Stomach (tissue), 9 donors: ENCODE data around the gene MED13L. TPM values are rescaled to one million over a fixed set of nuclear protein-coding genes. Genes with fewer than 3 reads are reported as not detected.

ENCODE experiments used
- DNase-seq, 2 donors: peaks; one replicate each; pipeline versions ENCODE4 v3.0.0 to v3.0.0-alpha.2; 2013 to 2019
- H3K27ac ChIP-seq, 5 donors: fragments of 200-600 bp in 4 of 5; sonication (generic) in 4 of 5; one replicate each; pipeline ENCODE4 v1.5.1; 2013 to 2019; ENCODE audit warnings: mild to moderate bottlenecking in 1 of 5, moderate library complexity in 1 of 5
- H3K27me3 ChIP-seq, 3 donors: fragments of 200-600 bp; sonication (generic); one replicate each; pipeline ENCODE4 v1.5.1; 2017 to 2019; ENCODE audit warnings: mixed run types in 1 of 3
- H3K36me3 ChIP-seq, 4 donors: fragments of 200-600 bp; sonication (generic); 1 replicate in 3 of 4; 2 replicates in 1 of 4; pipeline ENCODE4 v1.5.1; 2016 to 2019
- H3K4me1 ChIP-seq, 4 donors: fragments of 200-600 bp; sonication (generic); one replicate each; pipeline ENCODE4 v1.5.1; 2016 to 2019
- H3K4me3 ChIP-seq, 4 donors: fragments of 200-600 bp; sonication (generic) in 3 of 4; one replicate each; pipeline ENCODE4 v1.5.1; 2016 to 2019; ENCODE audit warnings: mild to moderate bottlenecking in 1 of 4
- H3K9me3 ChIP-seq, 4 donors: fragments of 200-600 bp; sonication (generic); one replicate each; pipeline ENCODE4 v1.5.1; 2016 to 2019
- CTCF ChIP-seq, 7 experiments: fragments of 450-650 bp in 4 of 7; fragments of 200-600 bp in 3 of 7; sonication (generic) in 3 of 7; IDR thresholded peaks; one replicate each; pipeline ENCODE4 v1.5.1; 2016 to 2019; ENCODE audit warnings: antibody characterized with exemption in 7 of 7, control low read depth in 2 of 7, mild to moderate bottlenecking in 1 of 7
- EP300 ChIP-seq: sonication (generic); formaldehyde crosslinking; IDR thresholded peaks from one replicate; pipeline ENCODE4 v1.6.1; 2017; ENCODE audit warnings: antibody characterized with exemption
- POLR2A ChIP-seq, 4 donors: fragments of 450-650 bp; IDR thresholded peaks; one replicate each; pipeline ENCODE4 v1.6.1; 2016; ENCODE audit warnings: antibody characterized with exemption in 4 of 4, control low read depth in 2 of 4, mild to moderate bottlenecking in 1 of 4, moderate library complexity in 1 of 4
- POLR2AphosphoS5 ChIP-seq, 3 donors: sonication (generic); formaldehyde crosslinking; IDR thresholded peaks; one replicate each; pipeline ENCODE4 v1.6.1; 2016; ENCODE audit warnings: antibody characterized with exemption in 3 of 3
- WGBS, 5 donors: extraction: QIAGEN DNeasy Blood & Tissue Kit in 3 of 5; methylation state at CpG; one replicate each; pipeline versions ENCODE4 v1.1.5 to v1.1.7; 2013 to 2018; 5-methylcytosine and 5-hydroxymethylcytosine counted together
- intact Hi-C: fragments of 100-400 bp; cut with DNase I; formaldehyde crosslinking; loops from one replicate; pipeline ENCODE4 v1.15.1; 2023; ENCODE audit warnings: low total_unique reads
- polyA plus RNA-seq, 3 donors: library from polyadenylated mRNA; stranded (reverse); fragments of 200-250 nt; gene quantifications; one replicate each; pipeline ENCODE4 v1.2.3, GENCODE V29; 2013
- total RNA-seq, 5 donors: library from RNA; depleted of rRNA; stranded (reverse); fragments of >200 nt; gene quantifications; one replicate each; pipeline versions ENCODE4 v1.1.0 to v1.2.3, GENCODE V29; 2014 to 2016
- donor health status: healthy with polysubstance abuse.
- donor health status: Bipolar disorder and iron deficiency.
- donor health status: healthy.

The MED13L gene
- total and polyA plus RNA-seq, 8 donors = 10.4 to 305 (median 72.7) TPM

- Histone ChIP-seq H3K27ac (peak overlapping the region in 3 of 5 donors; percentile 1 to 70 (median 59)), H3K4me3 (no peak overlapping the region), H3K36me3 (no peaks in the 10 kb centered on the region), H3K4me1 (peaks cover 35 to 92% (median 62%) of the 10 kb centered on the region in 4 donors), H3K9me3 (no peaks in the 10 kb centered on the region), H3K27me3 (no peaks in the 10 kb centered on the region)
- no peak for DNase-seq
- intact Hi-C loops = no loop called here
- WGBS, 5 donors = 18 to 47% (median 33%) methylated on average over 1 of the region's 1 CpG
- TF ChIP-seq POLR2AphosphoS5 (IDR thresholded peaks at IDR 0.05) (no peak), CTCF (IDR thresholded peaks at IDR 0.05) (no peak), POLR2A (IDR thresholded peaks at IDR 0.05) (no peak), EP300 (no peak)
These were observed 133.1 kb downstream of the MED13L start for GRCh38 chr12:116144384-116144783.

- Histone ChIP-seq H3K4me3 (no peak overlapping the region), H3K27ac (peak overlapping the region in 4 of 5 donors; percentile 1 to 70 (median 48)), H3K27me3 (no peaks in the 10 kb centered on the region), H3K36me3 (no peaks in the 10 kb centered on the region), H3K9me3 (no peaks in the 10 kb centered on the region), H3K4me1 (peaks cover 33 to 90% (median 62%) of the 10 kb centered on the region in 4 donors)
- DNase-seq = no peak
- no peak for TF ChIP-seq POLR2A (IDR thresholded peaks at IDR 0.05)
- peak in 1 of 3 donors; percentile 6 for TF ChIP-seq POLR2AphosphoS5 (IDR thresholded peaks at IDR 0.05)
- intact Hi-C loops = no loop called here
- WGBS, 5 donors = 38 to 69% (median 69%) methylated on average over 1 of the region's 1 CpG
These were observed 133.6 kb downstream of the MED13L start for GRCh38 chr12:116143909-116144308.

- H3K27me3 ChIP-seq = no peaks in the 10 kb centered on the region
- H3K36me3 ChIP-seq = no peaks in the 10 kb centered on the region
- H3K4me1 ChIP-seq = peaks cover 33 to 90% (median 62%) of the 10 kb centered on the region in 4 donors
- peak in 1 of 2 donors; percentile 47 for DNase-seq
- WGBS, 5 donors = 22 to 34% (median 26%) methylated on average over 9 of the region's 9 CpGs
- intact Hi-C loops = no loop called here
- H3K9me3 ChIP-seq = no peaks in the 10 kb centered on the region
- H3K27ac ChIP-seq = peak overlapping the region in 4 of 5 donors; percentile 1 to 70 (median 48)
- no peak for TF ChIP-seq CTCF (IDR thresholded peaks at IDR 0.05)
- TF ChIP-seq POLR2A (IDR thresholded peaks at IDR 0.05) = no peak
- no peak for TF ChIP-seq POLR2AphosphoS5 (IDR thresholded peaks at IDR 0.05)
- no peak for TF ChIP-seq EP300
- H3K4me3 ChIP-seq = no peak overlapping the region
These were observed 134.3 kb downstream of the MED13L start for GRCh38 chr12:116142936-116143898.

GRCh38 chr12:116141833-116142162 lies 135.7 kb downstream of the MED13L start:
- 86 to 94% (median 93%) methylated on average over 2 of the region's 2 CpGs for WGBS, 5 donors
- intact Hi-C loops = no loop called here
- no peaks in the 10 kb centered on the region for H3K36me3 ChIP-seq
- no peaks in the 10 kb centered on the region for H3K9me3 ChIP-seq
- H3K4me1 ChIP-seq = peaks cover 33 to 89% (median 64%) of the 10 kb centered on the region in 4 donors
- H3K27me3 ChIP-seq = no peaks in the 10 kb centered on the region
- H3K27ac ChIP-seq = peak overlapping the region in 1 of 5 donors; percentile 70
- H3K4me3 ChIP-seq = no peak overlapping the region
- no peak for DNase-seq
- TF ChIP-seq EP300 (no peak), POLR2AphosphoS5 (IDR thresholded peaks at IDR 0.05) (no peak), POLR2A (IDR thresholded peaks at IDR 0.05) (no peak), CTCF (IDR thresholded peaks at IDR 0.05) (no peak)
